Endometrial microvascular endothelial cells (primary cell): Measurements from ENCODE around the gene HECA. TPM values are rescaled to one million over a fixed set of nuclear protein-coding genes. Genes with fewer than 3 reads are reported as not detected.
"Not testable (repeated sequence)": the region's sequence is repeated elsewhere in the genome, so short reads cannot be mapped to it uniquely, and the experiment has no call there.

Source experiments
- in situ Hi-C: cut with HindIII; loops from 2 replicates; pipeline ENCODE4 v1.10.0; 2017; ENCODE audit warnings: low sequenced_read_pairs, low pct_unique_long_range_greater_than_20kb; ENCODE audit errors: inconsistent ontology term
- total RNA-seq: library from RNA; depleted of rRNA; stranded (reverse); fragments of >200 nt; gene quantifications from one replicate; pipeline ENCODE4 v1.2.3, GENCODE V29; 2015; ENCODE audit errors: inconsistent ontology term

The HECA gene
- total RNA-seq, 1 donor from 2014 or later: 12.8 TPM

DNA sequence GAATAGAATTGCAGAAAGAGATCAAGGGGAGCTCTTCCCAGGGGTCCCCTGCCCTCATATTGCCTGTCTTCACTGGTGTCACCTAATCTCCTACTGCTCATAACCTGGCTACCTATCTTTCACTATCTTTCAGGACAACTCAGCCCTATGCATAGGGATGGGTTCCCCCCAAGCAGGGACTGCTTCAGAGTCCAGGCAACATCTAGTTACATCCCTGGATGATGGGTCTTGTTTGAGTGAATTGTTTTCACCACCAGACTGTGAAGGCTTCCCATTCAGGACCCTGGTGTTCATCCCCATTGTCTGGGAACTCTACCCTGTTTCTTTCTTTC is 850 bp upstream of the HECA start:
- in situ Hi-C loops: no loop called here

DNA sequence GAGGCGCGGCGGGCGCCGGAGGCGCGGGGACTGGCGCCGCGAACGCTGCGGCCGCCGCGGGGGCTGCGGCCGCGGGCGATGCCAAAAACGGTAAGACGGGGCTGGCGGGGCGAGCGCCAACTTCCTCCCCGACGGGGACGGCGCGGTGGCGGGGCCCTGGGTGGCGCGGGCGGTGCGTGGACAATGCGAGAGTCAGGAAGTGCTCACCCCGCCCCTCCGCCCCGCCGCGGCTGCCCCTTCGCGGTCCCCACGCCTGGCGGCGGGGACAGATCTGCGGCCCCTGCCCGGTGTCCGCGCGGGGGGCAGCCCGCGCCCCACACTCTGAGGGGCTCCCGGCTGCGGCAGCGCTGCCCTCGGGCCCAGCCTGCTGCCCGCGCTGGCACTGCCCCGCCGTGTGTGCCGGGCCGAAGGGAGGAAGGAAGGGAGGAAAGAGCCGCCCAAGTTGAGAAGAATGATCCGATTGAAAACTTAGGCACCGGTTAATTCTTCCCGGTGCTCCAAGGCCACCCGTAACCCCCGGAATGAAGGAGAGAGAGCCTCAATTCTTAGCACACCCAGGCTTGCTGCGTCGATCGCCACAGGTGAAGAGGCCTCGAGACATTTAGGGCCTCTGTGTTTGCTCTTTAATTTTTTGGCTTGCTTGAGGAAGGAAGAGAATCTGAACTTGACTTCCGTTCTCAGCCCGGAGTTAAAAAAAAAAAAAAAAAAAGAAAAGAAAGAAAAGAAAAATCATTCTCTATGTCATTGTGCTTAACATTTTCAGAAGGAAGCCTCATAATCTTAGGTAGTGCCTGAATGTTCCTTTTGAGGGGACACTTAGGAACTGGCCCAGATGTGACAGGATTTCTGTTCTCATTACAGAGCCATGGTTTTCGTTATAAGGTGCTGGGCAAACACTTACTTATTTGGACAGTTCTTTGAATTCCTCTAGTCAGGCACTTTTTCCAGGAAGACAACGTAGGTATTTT is 982 bp downstream of the HECA start:
- in situ Hi-C loops: no loop called here

DNA sequence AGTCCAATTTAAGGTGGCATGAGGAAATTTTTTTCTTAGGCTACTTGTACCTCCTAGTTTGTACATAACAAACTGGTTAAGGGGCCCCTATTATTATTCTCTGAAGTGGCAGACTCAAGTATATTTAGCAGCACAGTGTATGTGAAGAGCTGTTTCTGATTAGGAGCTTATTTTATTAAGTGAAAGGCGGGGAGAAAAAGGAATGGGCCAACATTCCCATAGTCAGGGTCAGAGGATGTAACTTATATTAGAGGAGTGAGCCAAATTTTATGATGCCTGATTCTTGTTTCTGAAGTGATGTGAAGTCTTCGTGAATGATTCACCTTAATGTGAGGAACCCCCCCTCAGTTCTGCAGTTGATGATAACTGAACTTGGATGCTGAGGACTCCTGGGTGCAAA is 2.8 kb downstream of the HECA start:
- in situ Hi-C loops: no loop called here

DNA sequence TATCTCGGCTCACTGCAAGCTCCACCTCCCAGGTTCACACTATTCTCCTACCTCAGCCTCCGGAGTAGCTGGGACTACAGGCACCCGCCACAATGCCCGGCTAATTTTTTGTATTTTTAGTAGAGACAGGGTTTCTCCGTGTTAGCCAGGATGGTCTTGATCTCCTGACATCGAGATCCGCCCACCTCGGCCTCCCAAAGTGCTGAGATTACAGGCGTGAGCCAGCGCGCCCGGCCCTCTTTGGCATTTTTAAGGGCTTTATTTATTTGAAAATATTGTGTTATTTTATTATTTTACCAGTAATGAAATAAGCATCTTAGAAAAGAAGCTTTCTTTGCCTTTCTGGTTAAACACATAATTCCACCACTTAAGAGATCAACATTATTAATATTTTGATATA is 6.0 kb downstream of the HECA start:
- in situ Hi-C loops: not testable (repeated sequence)

DNA sequence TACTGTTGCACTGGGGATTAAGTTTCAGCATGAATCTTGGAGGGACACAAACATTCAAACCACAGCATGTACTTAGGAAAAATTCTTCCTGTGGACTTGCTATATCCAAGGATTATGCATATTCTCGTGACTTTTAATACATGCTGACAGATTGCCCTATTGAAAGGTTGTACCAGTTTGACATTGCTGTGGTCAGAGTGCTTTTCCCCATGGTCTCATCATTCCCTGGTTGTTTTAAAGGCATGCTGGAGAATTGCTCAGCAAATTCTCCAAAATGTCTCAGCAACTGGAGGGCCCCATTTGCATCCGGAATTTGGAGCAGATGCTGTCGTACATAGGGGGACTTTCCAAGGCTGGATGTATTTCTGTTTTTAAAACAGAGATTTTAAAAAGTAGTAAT is 7.4 kb downstream of the HECA start:
- in situ Hi-C loops: no loop called here

DNA sequence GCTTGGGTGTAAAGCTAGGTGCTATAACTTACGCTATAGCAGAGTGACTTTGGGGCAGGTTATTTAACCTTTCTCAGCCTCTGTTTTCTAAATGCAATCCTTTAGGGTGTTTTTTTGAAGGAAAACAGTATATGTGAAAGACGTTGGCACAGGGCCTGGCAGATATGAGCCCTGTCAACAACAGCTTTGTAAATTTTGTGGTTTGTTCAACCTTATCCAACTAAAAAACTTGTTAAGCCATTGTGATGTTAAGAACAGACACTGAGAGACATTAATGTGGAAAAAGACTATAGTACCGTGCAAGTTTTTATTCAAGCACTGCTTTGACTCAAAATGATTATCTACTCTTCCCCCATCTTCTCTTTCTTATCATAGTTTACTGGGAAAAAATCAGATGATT is 8.2 kb downstream of the HECA start:
- in situ Hi-C loops: no loop called here

DNA sequence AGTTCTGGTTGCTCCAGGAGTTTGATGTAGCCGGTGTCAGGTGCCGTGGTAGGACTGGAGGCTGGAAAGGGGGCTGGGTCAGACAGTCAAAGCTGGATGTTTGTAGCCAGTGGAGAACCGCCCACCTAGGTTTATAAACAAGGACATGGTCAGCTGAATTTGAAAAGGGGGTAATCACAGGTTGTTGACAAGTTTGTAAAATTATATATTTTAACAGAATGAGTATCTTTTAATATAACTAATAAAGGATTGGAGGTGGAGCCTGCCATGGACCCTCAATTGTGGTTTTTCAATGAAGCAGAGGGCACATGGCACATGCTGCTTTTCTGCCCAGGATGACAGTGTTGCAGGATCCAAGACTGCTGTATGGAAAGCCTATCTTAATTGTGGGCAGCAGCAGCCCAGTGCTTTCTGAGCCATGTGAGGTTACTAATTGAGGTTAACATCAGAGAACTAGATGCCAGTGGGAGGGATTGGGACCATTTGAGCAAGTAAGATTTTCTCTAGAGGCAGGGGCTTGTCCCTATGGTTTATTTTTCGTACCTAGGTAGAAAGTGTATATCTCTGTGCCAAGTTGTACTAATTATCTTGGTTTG is 9.7 kb downstream of the HECA start:
- in situ Hi-C loops: no loop called here

DNA sequence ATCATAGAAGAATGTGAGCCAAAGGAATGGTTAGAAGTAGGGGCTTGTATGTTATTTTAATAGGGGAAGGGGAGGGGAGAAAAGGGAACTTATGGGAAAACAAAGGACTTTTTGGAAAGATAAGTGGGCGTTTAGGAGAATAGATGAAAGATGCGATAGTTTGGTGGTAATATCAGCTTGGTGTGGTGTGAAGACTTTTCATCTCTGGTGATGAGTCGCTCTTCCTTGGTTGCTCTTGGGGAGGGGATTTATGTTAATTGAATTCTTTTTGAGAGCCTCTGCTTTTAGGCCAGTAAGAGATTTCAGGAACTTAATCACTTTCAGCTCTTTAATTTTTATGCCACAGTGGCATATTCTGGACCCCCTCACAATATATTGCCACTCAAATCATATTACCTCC is 10.8 kb downstream of the HECA start:
- in situ Hi-C loops: no loop called here

DNA sequence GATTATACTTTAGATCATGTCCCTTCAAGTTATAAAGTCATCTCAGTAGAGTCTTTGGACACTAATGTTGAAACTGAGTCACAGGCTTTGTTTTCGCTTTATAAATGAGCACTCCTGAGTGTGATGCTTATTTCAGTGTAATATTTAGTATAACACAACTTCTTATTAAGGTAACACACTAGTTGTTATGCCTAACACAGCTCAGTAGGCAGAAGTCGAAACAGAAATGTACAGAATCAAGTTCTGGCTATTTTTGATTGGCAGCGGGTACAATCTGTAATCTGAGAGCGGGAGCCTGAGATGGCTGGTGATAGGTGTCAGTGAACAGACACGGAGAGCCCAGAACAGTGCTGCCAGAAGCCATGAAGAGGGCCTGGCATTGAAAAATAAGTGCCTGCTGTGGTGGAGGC is 11.4 kb downstream of the HECA start:
- in situ Hi-C loops: no loop called here

DNA sequence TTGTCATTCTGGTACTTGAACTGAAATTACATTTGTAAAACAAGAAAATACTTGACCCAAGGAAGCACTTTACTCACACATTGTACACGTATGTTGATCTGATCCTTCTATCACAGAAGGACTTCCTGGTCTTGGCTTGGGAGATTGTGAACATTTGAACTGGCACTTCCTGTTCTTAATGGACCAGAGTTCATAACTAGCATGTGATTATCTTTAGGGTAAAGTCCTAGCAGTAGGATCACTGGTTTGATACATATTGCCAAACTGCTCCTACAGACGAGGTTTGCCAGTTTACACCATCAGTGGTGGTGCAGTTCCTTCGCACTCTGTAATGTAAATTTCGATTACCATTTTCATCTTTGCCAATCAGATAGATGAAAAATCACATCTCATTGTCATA is 12.7 kb downstream of the HECA start:
- in situ Hi-C loops: no loop called here

DNA sequence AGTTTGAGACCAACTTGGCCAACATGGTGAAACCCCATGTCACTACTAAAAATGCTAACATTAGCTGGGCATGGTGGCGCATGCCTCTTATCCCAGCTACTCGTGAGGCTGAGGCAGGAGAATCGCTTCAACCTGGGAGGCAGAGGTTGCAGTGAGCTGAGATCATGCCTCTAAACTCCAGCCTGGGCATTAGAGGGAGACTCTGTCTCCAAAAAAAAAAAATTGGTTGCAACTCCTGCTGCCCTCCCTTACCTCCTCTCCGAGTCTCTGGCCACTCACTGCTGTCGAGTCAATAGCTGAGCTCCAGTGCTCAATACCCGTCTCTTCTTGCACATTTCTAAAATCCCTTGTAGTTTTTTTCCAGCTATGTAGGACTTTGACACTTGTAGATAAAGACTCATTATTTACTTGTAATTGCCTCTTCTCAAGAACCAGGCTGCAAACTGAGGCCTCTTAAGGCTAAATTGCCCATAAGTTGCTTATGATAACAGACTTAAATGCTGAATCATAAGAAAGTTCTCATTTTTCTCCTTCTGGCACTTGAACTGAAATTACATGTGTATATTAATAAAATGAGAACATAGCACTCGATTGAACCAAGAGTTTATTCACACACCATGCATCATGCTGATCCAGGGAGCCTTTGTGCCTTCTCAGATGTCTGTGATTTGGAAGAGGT is 13.8 kb downstream of the HECA start:
- in situ Hi-C loops: no loop called here

DNA sequence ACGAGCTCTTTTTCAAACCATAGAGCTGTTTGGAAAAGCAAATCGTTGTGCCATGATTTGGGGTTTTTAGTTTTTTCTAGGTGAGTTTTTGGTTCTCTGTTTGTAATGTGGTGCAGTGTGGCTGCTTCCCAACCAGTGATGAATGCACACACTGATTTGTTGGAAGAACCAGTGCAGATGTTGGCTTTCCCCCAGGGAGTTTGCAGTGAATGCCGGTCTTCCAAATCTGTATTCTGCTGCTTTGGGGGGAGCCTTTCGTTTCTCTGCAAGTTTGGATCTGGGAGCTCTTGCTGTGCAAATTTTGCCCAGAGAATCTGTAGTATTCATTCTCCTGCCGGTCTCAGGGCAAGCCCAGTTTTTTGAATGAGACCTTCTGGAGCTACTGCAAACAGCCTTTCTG is 14.5 kb downstream of the HECA start:
- in situ Hi-C loops: no loop called here

DNA sequence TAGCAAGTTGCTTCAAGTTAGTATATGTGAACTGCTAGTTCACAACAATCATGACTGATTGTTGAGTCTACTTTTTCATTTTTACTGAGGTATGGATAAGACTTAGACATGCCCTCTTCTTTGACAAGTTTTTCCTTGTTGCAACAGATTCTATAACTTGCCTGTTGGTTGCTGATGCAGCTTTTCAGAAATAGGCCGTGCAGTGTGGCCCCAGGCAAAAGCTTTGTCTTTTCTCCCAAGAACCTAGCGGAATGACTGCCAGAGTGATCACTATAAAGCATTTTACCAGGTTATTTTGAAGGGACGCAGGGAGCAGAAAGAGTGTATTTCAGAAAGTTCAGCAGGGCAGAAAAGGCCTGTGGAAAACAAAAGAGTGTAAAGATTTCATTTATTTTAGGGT is 16.0 kb downstream of the HECA start:
- in situ Hi-C loops: no loop called here

DNA sequence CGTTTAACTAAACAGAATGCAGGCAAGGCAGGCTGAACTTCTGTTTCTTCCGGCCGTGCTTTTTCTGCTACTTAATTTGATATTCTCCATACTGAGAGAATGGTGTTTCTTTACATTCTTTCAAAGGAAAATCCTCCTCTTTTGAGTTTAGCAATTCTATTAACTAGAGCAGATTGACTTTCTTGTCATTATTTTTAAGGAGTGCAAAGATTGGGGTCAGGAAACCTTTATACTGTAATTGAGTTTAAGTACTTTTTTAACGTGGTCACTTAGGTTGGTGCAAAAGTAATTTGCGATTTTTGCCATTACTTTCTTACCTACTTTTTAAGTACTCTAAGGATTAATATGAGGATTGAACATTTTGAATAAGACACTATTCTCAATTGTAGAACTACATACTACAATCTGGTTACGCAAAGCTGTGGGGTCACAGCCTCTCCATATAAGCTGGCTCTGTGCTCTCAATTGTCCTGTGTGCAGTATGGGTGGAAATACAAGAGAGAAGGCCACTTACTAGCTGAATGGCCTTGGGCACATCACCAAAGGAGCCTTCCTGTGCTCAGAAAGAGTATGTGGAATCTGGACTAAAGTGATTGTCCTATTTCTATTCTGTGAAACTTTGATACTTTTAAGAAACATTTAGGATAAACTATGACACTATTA is 16.7 kb downstream of the HECA start:
- in situ Hi-C loops: no loop called here

DNA sequence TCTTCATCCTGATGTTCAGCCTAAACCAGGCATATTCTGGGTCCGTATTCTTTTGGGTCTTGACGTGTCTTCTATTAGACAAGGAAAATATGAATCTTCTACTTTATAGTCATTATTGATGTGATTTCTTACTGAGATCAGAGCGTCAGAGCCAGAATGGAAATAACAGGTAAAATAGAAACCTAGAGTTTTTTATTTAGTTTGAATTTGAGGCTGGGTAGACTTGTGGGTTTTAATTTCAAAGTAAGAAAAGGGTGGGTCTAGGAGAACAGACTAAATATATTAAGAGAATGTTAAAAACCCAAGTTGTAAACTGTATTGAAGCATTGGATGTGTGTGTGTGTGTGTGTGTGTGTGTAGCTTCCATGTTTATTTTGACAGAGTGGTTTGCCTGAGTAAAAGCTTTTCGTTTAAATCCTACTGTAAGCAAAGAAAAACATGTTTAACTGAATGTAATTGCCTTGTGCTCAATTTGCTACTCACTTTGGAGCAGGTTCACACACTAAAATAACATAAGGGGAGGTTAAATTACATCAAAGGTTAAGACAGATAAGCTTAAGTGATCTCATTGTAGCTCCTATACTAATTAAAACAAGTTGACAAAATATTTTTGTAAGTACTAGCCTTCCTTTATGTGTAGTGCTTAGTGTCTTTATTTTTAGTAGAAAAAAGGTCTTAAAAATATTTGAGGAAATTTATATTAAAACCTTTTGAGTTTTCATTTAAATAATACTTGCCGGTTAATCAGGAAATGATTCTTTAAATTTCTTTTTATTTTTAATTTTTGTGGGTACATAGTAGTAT is 17.4 kb downstream of the HECA start:
- in situ Hi-C loops: no loop called here

DNA sequence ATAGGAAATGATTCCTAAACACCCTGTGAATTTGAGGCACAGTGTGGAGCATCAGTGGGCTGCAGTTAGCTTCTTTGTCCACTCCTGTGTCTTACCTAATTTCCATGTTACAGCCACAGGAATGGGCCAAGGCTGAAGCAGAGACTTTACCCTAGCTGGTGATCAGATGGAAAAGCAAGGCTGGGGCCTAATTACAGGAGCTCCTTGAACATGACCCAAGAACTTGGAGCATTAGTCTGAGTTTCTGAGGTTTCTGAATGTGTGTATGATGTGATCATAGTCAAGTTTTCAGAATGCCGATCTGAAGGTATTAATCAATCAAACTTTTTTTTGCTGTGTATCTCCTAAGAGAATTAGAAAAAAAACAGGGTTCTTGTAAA is 18.0 kb downstream of the HECA start:
- in situ Hi-C loops: no loop called here

DNA sequence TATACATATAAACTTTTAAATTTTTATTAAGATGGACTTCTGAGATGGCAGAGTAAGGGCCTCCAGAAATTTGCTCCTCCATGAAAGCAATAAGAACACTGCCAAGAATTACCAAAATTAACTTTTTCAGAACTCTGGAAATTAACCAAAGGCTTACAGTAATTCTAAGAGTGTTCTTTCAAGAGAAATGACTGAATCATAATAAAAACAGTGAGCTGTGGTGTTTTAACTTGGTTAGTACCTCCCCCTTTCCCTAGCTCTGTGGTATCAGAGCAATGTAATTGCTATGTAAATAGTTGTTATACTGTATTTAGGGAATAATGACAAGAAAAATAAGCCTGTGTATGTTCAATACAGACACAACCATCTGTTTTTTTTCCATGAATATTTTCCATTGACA is 19.0 kb downstream of the HECA start:
- in situ Hi-C loops: no loop called here

DNA sequence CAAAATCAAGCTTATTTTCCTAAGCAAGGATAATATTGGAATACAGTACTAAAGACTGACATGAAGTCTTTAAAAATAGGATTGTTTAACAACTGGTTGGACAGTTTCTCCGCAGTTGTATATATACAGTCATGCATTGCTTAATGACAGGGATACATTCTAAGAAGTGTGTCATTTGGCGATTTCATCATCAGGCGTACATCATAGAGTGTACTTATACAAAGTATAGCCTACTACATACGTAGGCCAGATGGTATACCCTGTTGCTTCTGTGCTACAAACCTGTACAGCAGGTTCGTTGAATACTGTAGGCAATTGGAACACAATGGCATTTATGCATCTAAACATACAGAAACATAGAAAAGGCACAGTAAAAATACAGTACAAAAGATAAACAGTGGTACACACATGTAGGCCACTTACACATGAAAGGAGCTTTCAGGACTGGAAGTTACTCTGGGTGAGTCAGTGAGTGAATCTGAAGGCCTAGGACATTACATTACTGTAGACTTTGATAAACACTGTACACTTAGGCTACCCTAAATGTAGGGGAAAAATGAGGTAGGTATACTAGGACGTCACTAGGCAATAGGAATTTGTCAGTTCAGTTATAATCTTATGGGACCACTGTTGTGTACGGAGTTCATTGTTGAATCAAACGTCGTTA is 20.1 kb downstream of the HECA start:
- in situ Hi-C loops: no loop called here
